ENCODE results near the gene NECTIN2. TPM values are rescaled to one million over a fixed set of nuclear protein-coding genes. Genes with fewer than 3 reads are reported as not detected.

The NECTIN2 gene
- total RNA-seq, 1 donor from 2014 or later = 0.35 TPM

DNA sequence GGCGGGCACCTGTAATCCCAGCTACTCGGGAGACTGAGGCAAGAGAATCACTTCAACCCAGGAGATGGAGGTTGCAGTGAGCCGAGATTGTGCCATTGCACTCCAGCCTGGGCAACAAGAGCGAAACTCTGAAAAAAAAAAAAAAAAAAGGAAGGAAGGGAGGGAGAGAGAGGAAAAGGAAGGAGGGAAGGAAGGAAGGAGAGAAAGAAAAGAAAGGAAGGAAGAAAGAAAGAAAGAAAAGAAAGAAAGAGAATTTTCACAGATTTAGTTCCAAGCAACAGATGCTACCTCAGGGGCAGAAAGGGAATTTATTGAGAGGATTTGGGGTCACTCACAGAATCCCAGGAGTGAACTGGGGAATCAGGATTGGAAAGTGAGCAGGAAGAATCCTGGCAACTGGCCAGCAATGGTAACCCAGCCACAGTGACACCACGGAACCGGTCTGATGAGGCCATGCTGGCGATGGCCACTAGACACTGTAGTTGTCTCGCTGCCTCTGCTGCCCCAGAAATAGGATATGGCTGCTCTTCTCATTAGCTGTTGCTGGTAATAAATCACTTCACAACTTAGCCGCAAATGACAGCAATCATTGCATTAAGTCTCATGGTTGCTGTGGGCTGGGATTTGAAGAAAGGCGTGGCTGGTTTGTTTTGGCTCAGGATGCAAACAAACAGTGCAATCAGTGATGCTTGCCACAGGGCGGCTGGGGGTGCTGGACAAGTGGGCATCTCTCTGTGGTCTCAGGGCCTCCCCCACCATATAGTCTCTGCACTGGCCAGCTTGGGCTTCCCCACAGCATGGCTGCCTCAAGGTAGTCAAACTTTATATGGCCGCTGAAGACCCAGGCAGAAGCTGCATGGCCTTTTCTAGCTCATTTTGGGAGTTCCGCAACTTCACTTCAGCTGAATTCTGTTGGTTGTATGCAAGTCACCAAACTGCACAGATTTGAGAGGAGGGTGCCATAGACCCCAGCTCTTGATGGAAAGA is 42.4 kb upstream of the NECTIN2 start:
- intact Hi-C loops (cut with micrococcal nuclease) = no loop called here
- Mint-ChIP-seq H3K27me3 (peaks cover 16% of the 10 kb centered on the region), H3K4me1 (peaks cover 4% of the 10 kb centered on the region), H3K27ac (no peak overlapping the region), H3K4me3 (no peak overlapping the region), H3K36me3 (ENCODE audit: low read depth) (no peaks in the 10 kb centered on the region), H3K9me3 (no peaks in the 10 kb centered on the region)
- TF ChIP-seq, protein P1, sequence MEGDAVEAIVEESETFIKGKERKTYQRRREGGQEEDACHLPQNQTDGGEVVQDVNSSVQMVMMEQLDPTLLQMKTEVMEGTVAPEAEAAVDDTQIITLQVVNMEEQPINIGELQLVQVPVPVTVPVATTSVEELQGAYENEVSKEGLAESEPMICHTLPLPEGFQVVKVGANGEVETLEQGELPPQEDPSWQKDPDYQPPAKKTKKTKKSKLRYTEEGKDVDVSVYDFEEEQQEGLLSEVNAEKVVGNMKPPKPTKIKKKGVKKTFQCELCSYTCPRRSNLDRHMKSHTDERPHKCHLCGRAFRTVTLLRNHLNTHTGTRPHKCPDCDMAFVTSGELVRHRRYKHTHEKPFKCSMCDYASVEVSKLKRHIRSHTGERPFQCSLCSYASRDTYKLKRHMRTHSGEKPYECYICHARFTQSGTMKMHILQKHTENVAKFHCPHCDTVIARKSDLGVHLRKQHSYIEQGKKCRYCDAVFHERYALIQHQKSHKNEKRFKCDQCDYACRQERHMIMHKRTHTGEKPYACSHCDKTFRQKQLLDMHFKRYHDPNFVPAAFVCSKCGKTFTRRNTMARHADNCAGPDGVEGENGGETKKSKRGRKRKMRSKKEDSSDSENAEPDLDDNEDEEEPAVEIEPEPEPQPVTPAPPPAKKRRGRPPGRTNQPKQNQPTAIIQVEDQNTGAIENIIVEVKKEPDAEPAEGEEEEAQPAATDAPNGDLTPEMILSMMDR (IDR thresholded peaks at IDR 0.05) = no peak
- ATAC-seq (ENCODE audit: low read depth) = no peak
- ChIA-PET POLR2A (interaction anchor here (0.6 to 1.4 kb wide), 2 partner anchors 9 to 375 kb away, joined by 3 to 4 read pairs; partner anchors contain the start of gene BLOC1S3), CTCF (interaction anchor here (1.0 to 1.2 kb wide), 2 partner anchors 20 to 80 kb away, joined by 3 to 6 read pairs; no protein-coding TSS in a partner anchor)
- no peak for DNase-seq

DNA sequence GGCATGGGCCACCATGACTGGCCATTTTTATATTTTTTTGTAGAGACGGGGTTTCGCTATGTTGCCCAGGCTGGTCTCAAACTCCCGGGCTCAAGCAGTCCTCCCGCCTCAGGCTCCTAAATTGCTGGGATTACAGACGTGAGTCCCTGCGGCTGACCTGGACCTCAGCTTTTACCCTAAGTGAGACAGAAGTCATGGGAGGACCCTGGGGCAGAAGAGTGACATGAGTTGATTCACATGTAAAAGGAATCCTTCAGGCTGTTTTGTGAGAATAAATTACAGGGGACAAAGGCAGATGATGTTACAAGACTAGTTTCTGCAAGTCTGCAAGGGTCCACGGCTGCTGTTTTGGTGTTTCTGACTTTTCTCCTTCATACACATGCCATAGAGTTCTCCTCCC is 39.8 kb upstream of the NECTIN2 start:
- intact Hi-C loops (cut with micrococcal nuclease) = no loop called here
- ChIA-PET POLR2A (interaction anchor here (0.7 kb wide), 3 partner anchors 33 to 809 kb away, joined by 6 to 7 read pairs (median 7); no protein-coding TSS in a partner anchor), CTCF (interaction anchor here (0.6 to 2.3 kb wide), 2 partner anchors 82 to 115 kb away, joined by 7 to 13 read pairs; no protein-coding TSS in a partner anchor)
- ATAC-seq (ENCODE audit: low read depth) (no peak), DNase-seq (no peak)
- Mint-ChIP-seq H3K4me1 (peaks cover 4% of the 10 kb centered on the region), H3K9me3 (no peaks in the 10 kb centered on the region), H3K27ac (no peak overlapping the region), H3K4me3 (no peak overlapping the region), H3K36me3 (ENCODE audit: low read depth) (no peaks in the 10 kb centered on the region), H3K27me3 (peaks cover 25% of the 10 kb centered on the region)
- TF ChIP-seq, protein P1 (IDR thresholded peaks at IDR 0.05) = no peak

DNA sequence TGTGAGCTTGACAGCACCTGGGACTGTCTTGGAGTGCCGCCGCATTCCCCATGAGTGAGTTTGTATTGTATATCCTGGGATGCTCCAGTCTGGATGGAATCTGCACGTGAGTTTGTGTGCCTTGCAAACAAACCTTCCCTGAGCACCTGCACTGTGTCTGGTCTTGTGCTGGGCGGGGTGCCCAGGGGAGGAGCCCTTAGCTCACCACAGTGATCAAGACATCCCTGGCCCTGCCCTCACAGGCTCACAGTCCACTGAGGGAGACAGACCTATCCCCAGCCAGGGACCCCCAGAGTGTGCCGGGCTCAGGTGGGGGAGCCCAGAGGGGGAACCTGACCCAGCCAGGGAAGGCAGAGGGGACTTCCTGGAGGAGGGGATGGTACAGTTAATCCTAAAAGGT is 38.9 kb upstream of the NECTIN2 start:
- CTCF ChIA-PET = interaction anchor here (0.6 to 2.3 kb wide), 2 partner anchors 83 to 116 kb away, joined by 7 to 13 read pairs; no protein-coding TSS in a partner anchor
- Mint-ChIP-seq H3K36me3 (ENCODE audit: low read depth) (no peaks in the 10 kb centered on the region), H3K27me3 (peaks cover 26% of the 10 kb centered on the region), H3K4me3 (no peak overlapping the region), H3K27ac (no peak overlapping the region), H3K9me3 (no peaks in the 10 kb centered on the region), H3K4me1 (peaks cover 4% of the 10 kb centered on the region)
- TF ChIP-seq, protein P1 (IDR thresholded peaks at IDR 0.05) = no peak
- ATAC-seq (ENCODE audit: low read depth) = no peak
- DNase-seq = no peak
- intact Hi-C loops (cut with micrococcal nuclease) = no loop called here
- POLR2A ChIA-PET = interaction anchor here (0.7 kb wide), 1 partner anchor 34 kb away, joined by 7 read pairs; no protein-coding TSS in a partner anchor

DNA sequence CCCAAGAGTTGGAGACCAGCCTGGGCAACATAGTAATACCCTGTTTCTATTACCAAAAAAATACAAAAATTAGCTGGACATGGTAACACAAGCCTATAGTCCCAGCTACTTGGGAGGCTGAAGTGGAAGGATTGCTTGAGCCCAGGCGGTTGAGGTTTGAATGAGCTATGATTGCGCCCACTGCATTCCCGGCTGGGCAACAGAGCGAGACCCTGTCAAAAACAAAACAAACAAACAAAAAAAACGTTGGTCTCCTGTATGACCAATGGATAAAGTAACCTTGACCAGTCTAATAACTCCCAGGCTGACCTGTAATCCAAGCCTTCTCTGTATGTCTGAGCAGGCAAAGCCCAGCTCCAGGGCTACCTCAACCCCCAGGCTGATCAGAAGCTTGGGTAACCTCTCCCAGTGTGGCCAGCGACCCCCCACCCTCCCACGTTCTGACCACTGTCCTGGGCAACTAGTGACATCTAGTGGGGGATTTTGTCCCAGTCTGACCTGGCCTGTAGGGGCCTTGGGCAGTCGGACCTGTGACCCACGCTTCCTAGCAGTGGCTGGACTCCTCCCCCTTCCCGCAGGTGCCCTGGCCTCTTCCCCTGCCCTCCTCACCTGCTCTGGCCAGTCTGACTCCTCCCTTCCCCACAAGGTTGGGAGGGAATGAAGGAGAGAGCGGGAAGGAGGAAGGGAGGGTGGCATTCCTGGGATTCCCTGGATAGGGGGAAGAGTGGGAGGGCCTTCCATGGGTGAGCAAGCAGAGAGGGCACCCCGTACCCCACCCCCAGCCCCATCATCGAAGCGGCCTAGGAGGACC is 38.2 kb upstream of the NECTIN2 start:
- POLR2A ChIA-PET = no interaction called here
- H3K27ac Mint-ChIP-seq = no peak overlapping the region

More for the DNA sequence above, 38.2 kb upstream of the NECTIN2 start:
- no peak overlapping the region for H3K4me3 Mint-ChIP-seq
- CTCF ChIA-PET = interaction anchor here (2.3 kb wide), 1 partner anchor 84 kb away, joined by 13 read pairs; no protein-coding TSS in a partner anchor
- DNase-seq (no peak), ATAC-seq (ENCODE audit: low read depth) (no peak)
- H3K27me3 Mint-ChIP-seq = peaks cover 26% of the 10 kb centered on the region
- intact Hi-C loops (cut with micrococcal nuclease) = no loop called here
- H3K4me1 Mint-ChIP-seq = peaks cover 4% of the 10 kb centered on the region
- no peaks in the 10 kb centered on the region for H3K9me3 Mint-ChIP-seq
- TF ChIP-seq, protein P1 (IDR thresholded peaks at IDR 0.05) = no peak
- no peaks in the 10 kb centered on the region for H3K36me3 Mint-ChIP-seq (ENCODE audit: low read depth)

Measured in activated B cell treated with CpG ODN at 0.5 μM for 24 hours (primary cell).